Breast epithelium (tissue), 4 donors: Measurements from ENCODE around the gene RNLS. TPM values are rescaled to one million over a fixed set of nuclear protein-coding genes. Genes with fewer than 3 reads are reported as not detected.

Source experiments
- DNase-seq, 2 donors: peaks; one replicate each; pipeline ENCODE4 v3.0.0-alpha.2; 2019; ENCODE audit warnings: low spot score in 2 of 2
- H3K27ac ChIP-seq, 2 donors: fragments of 200-600 bp; sonication (generic) in 1 of 2; one replicate each; pipeline ENCODE4 v1.5.1; 2016 to 2019; ENCODE audit warnings: mild to moderate bottlenecking in 1 of 2
- H3K27me3 ChIP-seq, 2 donors: fragments of 200-600 bp; sonication (generic) in 1 of 2; one replicate each; pipeline versions ENCODE4 v1.5.1 to v1.6.0; 2017 to 2019; ENCODE audit warnings: control low read depth in 1 of 2, mild to moderate bottlenecking in 1 of 2
- H3K36me3 ChIP-seq: fragments of 200-600 bp; one replicate; pipeline ENCODE4 v1.5.1; 2019
- H3K4me1 ChIP-seq, 2 donors: fragments of 200-600 bp; sonication (generic); one replicate each; pipeline ENCODE4 v1.5.1; 2016 to 2019; ENCODE audit warnings: control low read depth in 1 of 2
- H3K4me3 ChIP-seq, 3 donors: fragments of 200-600 bp; sonication (generic); 1 replicate in 2 of 3; 2 replicates in 1 of 3; pipeline ENCODE4 v1.5.1; 2016 to 2019; ENCODE audit warnings: mild to moderate bottlenecking in 3 of 3, moderate library complexity in 2 of 3
- H3K9me3 ChIP-seq, 2 donors: fragments of 200-600 bp; sonication (generic) in 1 of 2; one replicate each; pipeline ENCODE4 v1.5.1; 2016 to 2019; ENCODE audit warnings: control low read depth in 1 of 2
- CTCF ChIP-seq, 3 donors: fragments of 450-650 bp; IDR thresholded peaks; one replicate each; pipeline ENCODE4 v1.5.1; 2016 to 2017; ENCODE audit warnings: antibody characterized with exemption in 3 of 3, mild to moderate bottlenecking in 3 of 3, moderate library complexity in 3 of 3
- POLR2A ChIP-seq: fragments of 450-650 bp; IDR thresholded peaks from one replicate; pipeline ENCODE4 v1.6.1; 2016; ENCODE audit warnings: antibody characterized with exemption, mild to moderate bottlenecking, moderate library complexity
- POLR2AphosphoS5 ChIP-seq, 3 donors: sonication (generic); formaldehyde crosslinking; IDR thresholded peaks; one replicate each; pipeline ENCODE4 v1.6.1; 2017; ENCODE audit warnings: antibody characterized with exemption in 3 of 3
- intact Hi-C: fragments of 100-400 bp; cut with DNase I; formaldehyde crosslinking; loops from one replicate; pipeline ENCODE4 v1.15.1; 2023; ENCODE audit warnings: low total_unique reads
- total RNA-seq, 3 donors: library from RNA; depleted of rRNA; stranded (reverse); fragments of >200 nt; gene quantifications; one replicate each; pipeline ENCODE4 v1.1.0, GENCODE V29; 2016

RNLS gene
- total RNA-seq, 3 donors from 2014 or later, result 27.9 to 32.1 (median 29.1) TPM

GRCh38 chr10:88316292-88316861 lies 266.7 kb downstream of the RNLS start:
- no peak for TF ChIP-seq POLR2A
- TF ChIP-seq POLR2AphosphoS5 (IDR thresholded peaks at IDR 0.05), result no peak
- no peak for TF ChIP-seq CTCF (IDR thresholded peaks at IDR 0.05)
- intact Hi-C loops, result no loop called here
- DNase-seq, result no peak

GRCh38 chr10:88315755-88316154 lies 267.4 kb downstream of the RNLS start:
- Histone ChIP-seq H3K4me3 (no peak overlapping the region), H3K9me3 (peaks cover 7 to 22% of the 10 kb centered on the region in 2 donors), H3K27ac (no peak overlapping the region), H3K4me1 (no peaks in the 10 kb centered on the region), H3K27me3 (no peaks in the 10 kb centered on the region), H3K36me3 (no peaks in the 10 kb centered on the region)
- no peak for DNase-seq
- TF ChIP-seq POLR2A (no peak), CTCF (IDR thresholded peaks at IDR 0.05) (no peak), POLR2AphosphoS5 (IDR thresholded peaks at IDR 0.05) (no peak)
- intact Hi-C loops, result no loop called here

More at GRCh38 chr10:88316292-88316861, 266.7 kb downstream of the RNLS start:
- Histone ChIP-seq H3K27ac (no peak overlapping the region), H3K4me1 (no peaks in the 10 kb centered on the region), H3K36me3 (no peaks in the 10 kb centered on the region), H3K9me3 (peaks cover 7 to 23% of the 10 kb centered on the region in 2 donors), H3K4me3 (no peak overlapping the region), H3K27me3 (no peaks in the 10 kb centered on the region)

DNA sequence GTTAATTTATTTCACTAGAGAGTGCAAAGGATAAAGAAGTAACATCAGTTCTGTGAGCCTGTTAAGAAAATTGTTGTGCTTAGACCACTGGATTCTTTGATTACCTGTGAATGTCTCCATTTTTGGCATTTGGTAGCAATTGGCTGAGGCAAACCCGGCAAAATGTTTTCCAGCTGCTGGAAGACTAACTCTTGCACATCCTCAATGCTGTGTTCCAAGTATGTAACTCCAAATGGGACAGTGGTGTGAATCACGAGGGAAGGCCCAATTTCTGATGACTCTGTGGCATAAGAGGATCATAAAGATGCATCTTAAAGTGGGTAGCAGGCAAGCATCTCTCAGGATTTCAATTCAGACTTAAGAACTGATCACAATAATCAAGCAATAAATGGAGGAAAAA lies 268.8 kb downstream of the RNLS start:
- H3K4me3 ChIP-seq, result no peak overlapping the region
- intact Hi-C loops, result no loop called here
- no peak for DNase-seq
- H3K27ac ChIP-seq, result no peak overlapping the region
- H3K9me3 ChIP-seq, result peaks cover 7 to 8% of the 10 kb centered on the region in 2 donors
- H3K27me3 ChIP-seq, result no peaks in the 10 kb centered on the region
- H3K4me1 ChIP-seq, result no peaks in the 10 kb centered on the region
- no peaks in the 10 kb centered on the region for H3K36me3 ChIP-seq
- TF ChIP-seq CTCF (IDR thresholded peaks at IDR 0.05) (no peak), POLR2AphosphoS5 (IDR thresholded peaks at IDR 0.05) (no peak), POLR2A (no peak)

- intact Hi-C loops, result no loop called here
- no peak for DNase-seq
- no peak for TF ChIP-seq POLR2A
- no peak for TF ChIP-seq CTCF (IDR thresholded peaks at IDR 0.05)
- TF ChIP-seq POLR2AphosphoS5 (IDR thresholded peaks at IDR 0.05), result no peak
- Histone ChIP-seq H3K27me3 (no peaks in the 10 kb centered on the region), H3K4me3 (no peak overlapping the region), H3K36me3 (no peaks in the 10 kb centered on the region), H3K27ac (no peak overlapping the region), H3K9me3 (peaks cover 3% of the 10 kb centered on the region in 2 donors), H3K4me1 (no peaks in the 10 kb centered on the region)
Observed at GRCh38 chr10:88313878-88314277, 269.2 kb downstream of the RNLS start.

DNA sequence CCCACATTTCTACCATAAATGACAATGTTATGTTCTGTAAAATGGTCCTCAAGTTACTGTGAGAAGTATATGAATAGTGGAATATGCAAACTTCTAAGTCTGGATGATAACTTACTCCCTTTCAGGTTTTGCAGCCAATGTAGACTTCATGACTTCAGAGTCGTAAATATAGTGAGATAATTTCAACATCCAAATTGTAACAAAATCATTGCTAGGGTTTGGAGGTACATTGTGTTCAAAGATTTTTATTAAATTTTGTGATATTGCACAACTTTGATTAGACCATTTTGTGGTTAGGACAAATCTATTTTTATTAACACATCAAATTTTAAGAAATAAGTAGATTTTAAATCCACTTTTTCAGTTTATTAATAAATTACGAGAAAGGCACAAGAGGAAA lies 270.3 kb downstream of the RNLS start:
- no peaks in the 10 kb centered on the region for H3K36me3 ChIP-seq
- H3K27ac ChIP-seq, result no peak overlapping the region
- TF ChIP-seq POLR2A (no peak), CTCF (IDR thresholded peaks at IDR 0.05) (no peak), POLR2AphosphoS5 (IDR thresholded peaks at IDR 0.05) (no peak)
- H3K4me3 ChIP-seq, result no peak overlapping the region
- no peaks in the 10 kb centered on the region for H3K9me3 ChIP-seq
- H3K27me3 ChIP-seq, result no peaks in the 10 kb centered on the region
- no peak for DNase-seq
- no peaks in the 10 kb centered on the region for H3K4me1 ChIP-seq
- intact Hi-C loops, result no loop called here
